Gastrocnemius medialis (tissue), 4 donors: ENCODE measurements around the gene CMTM6.

Source experiments
- CTCF ChIP-seq, 5 experiments: fragments of 450-650 bp in 3 of 5; fragments of 200-600 bp in 2 of 5; sonication (generic) in 2 of 5; IDR thresholded peaks in 4 of 5; conservative IDR thresholded peaks in 1 of 5; 1 replicate in 4 of 5; 2 replicates in 1 of 5; pipeline ENCODE4 v1.5.1; 2016 to 2019; ENCODE audit warnings: antibody characterized with exemption in 5 of 5, mild to moderate bottlenecking in 3 of 5, moderate library complexity in 3 of 5
- POLR2A ChIP-seq, 2 donors: fragments of 450-650 bp; IDR thresholded peaks; one replicate each; pipeline ENCODE4 v1.6.1; 2017; ENCODE audit warnings: antibody characterized with exemption in 2 of 2, mild to moderate bottlenecking in 2 of 2, moderate library complexity in 2 of 2

GRCh38 chr3:32471246-32471645 lies 31.4 kb downstream of the CMTM6 start:
- TF ChIP-seq POLR2A (IDR thresholded peaks at IDR 0.05) (no peak), CTCF (IDR thresholded peaks at IDR 0.05 in 4 of 5, conservative IDR thresholded peaks at IDR 0.05 in 1 of 5) (no peak)
